H1 (cell line): ENCODE data around the gene GNG4. TPM values are rescaled to one million over a fixed set of nuclear protein-coding genes. Genes with fewer than 3 reads are reported as not detected.
A peak's percentile ranks its signal among the peaks of the same experiment; 100 is the strongest.

Experiments
- CTCF ChIA-PET: fragments of 300-600 bp; sonication (Branson Sonifier 250); formaldehyde crosslinking; loops from one replicate; lab custom pipeline; 2021; ENCODE audit not compliant: partially characterized antibody; lab: Charles Lee
- POLR2A ChIA-PET: fragments of 300-600 bp; sonication (Branson Sonifier 250); formaldehyde crosslinking; loops from one replicate; lab custom pipeline; 2021; ENCODE audit warnings: inconsistent platforms; ENCODE audit not compliant: partially characterized antibody; lab: Charles Lee
- DNase-seq, 2 experiments: peaks; one replicate each; pipeline versions ENCODE4 v3.0.0 to v3.0.0-alpha.2; 2010 to 2022; ENCODE audit warnings: low spot score in 2 of 2, low read depth in 1 of 2, mixed read lengths in 1 of 2
- FAIRE-seq: peaks from 2 replicates; lab custom pipeline; 2011; peaks lifted over from hg19 to GRCh38; lab: Jason Lieb, UNC
- H2AFZ ChIP-seq: 2 replicates; pipeline ENCODE4 v1.8.1; 2012; ENCODE audit warnings: low read length, inconsistent platforms
- H2AK5ac ChIP-seq: 2 replicates; pipeline ENCODE4 v1.6.1; 2013; ENCODE audit warnings: low read depth, low read length
- H2BK120ac ChIP-seq: replicated peaks from 2 replicates; pipeline ENCODE3; 2013; ENCODE audit warnings: low read depth, low read length, inconsistent platforms
- H2BK12ac ChIP-seq: 2 replicates; pipeline ENCODE4 v1.6.1; 2013; ENCODE audit warnings: low read depth, low read length
- H2BK15ac ChIP-seq: 2 replicates; pipeline ENCODE4 v1.6.1; 2013; ENCODE audit warnings: low read length
- H2BK20ac ChIP-seq: 2 replicates; pipeline ENCODE4 v1.6.1; 2013; ENCODE audit warnings: low read length
- H2BK5ac ChIP-seq: 2 replicates; pipeline ENCODE4 v1.6.1; 2013; ENCODE audit warnings: low read depth, low read length
- H3K14ac ChIP-seq: 2 replicates; pipeline ENCODE4 v1.6.1; 2013; ENCODE audit warnings: inconsistent platforms; ENCODE audit not compliant: insufficient read length
- H3K18ac ChIP-seq: 2 replicates; pipeline ENCODE4 v1.6.1; 2013; ENCODE audit warnings: low read length; ENCODE audit errors: extremely low read depth
- H3K23ac ChIP-seq: 2 replicates; pipeline ENCODE4 v1.6.1; 2013; ENCODE audit warnings: inconsistent platforms; ENCODE audit not compliant: insufficient read length
- H3K23me2 ChIP-seq: 2 replicates; pipeline ENCODE4 v1.6.1; 2013; ENCODE audit warnings: low read depth, low read length
- H3K27ac ChIP-seq: 2 replicates; pipeline ENCODE4 v1.6.1; 2011; ENCODE audit warnings: low read depth, low read length, inconsistent platforms
- H3K27me3 ChIP-seq, 4 experiments: replicated peaks in 1 of 4; 1 replicate in 1 of 4; 2 replicates in 3 of 4; pipeline versions ENCODE4 v1.6.1 to v1.8.1; 2011 to 2013; ENCODE audit warnings: low read length in 3 of 4, mild to moderate bottlenecking in 3 of 4, inconsistent platforms in 2 of 4, mixed read lengths in 2 of 4, moderate library complexity in 1 of 4; ENCODE audit not compliant: control insufficient read depth in 3 of 4, insufficient read depth in 3 of 4; ENCODE audit errors: extremely low read depth in 1 of 4
- H3K36me3 ChIP-seq, 4 experiments: 2 replicates each; pipeline versions ENCODE4 v1.6.1 to v1.8.1; 2011 to 2013; ENCODE audit warnings: mild to moderate bottlenecking in 4 of 4, low read length in 3 of 4, moderate library complexity in 2 of 4, control low read depth in 1 of 4, inconsistent platforms in 1 of 4; ENCODE audit not compliant: insufficient read depth in 4 of 4, control insufficient read depth in 2 of 4
- H3K4ac ChIP-seq: replicated peaks from 2 replicates; pipeline ENCODE3; 2013; ENCODE audit warnings: low read length, low read depth, mixed read lengths, inconsistent platforms; ENCODE audit not compliant: insufficient read length
- H3K4me1 ChIP-seq, 4 experiments: replicated peaks in 1 of 4; 1 replicate in 1 of 4; 2 replicates in 3 of 4; pipeline versions ENCODE4 v1.6.1 to v1.8.1; 2011 to 2013; ENCODE audit warnings: low read length in 3 of 4, inconsistent platforms in 2 of 4, mixed read lengths in 1 of 4; ENCODE audit not compliant: insufficient read depth in 4 of 4, control insufficient read depth in 3 of 4
- H3K4me2 ChIP-seq, 2 experiments: 2 replicates each; pipeline versions ENCODE4 v1.6.1 to v1.8.1; 2011 to 2013; ENCODE audit warnings: low read depth in 2 of 2, low read length in 2 of 2, control low read depth in 1 of 2, inconsistent platforms in 1 of 2, mild to moderate bottlenecking in 1 of 2; ENCODE audit not compliant: insufficient read depth in 1 of 2
- H3K4me3 ChIP-seq, 4 experiments: fragments of 200-600, 300-600 bp in 1 of 4; sonication (generic), shearing (Covaris generic), sonication (Bioruptor Twin) in 1 of 4; 2 replicates each; pipeline versions ENCODE4 v1.5.1 to v1.8.1; 2011 to 2016; ENCODE audit warnings: low read length in 4 of 4, low read depth in 3 of 4, control low read depth in 2 of 4, inconsistent platforms in 2 of 4, mild to moderate bottlenecking in 2 of 4, mixed read lengths in 1 of 4, moderate library complexity in 1 of 4; ENCODE audit not compliant: insufficient read depth in 2 of 4; ENCODE audit errors: extremely low read depth in 1 of 4
- H3K56ac ChIP-seq: replicated peaks from 2 replicates; pipeline ENCODE3; 2013; ENCODE audit warnings: low read depth, mild to moderate bottlenecking, mixed read lengths, low read length, inconsistent platforms; ENCODE audit not compliant: insufficient read length
- H3K79me1 ChIP-seq: 2 replicates; pipeline ENCODE4 v1.6.1; 2013; ENCODE audit warnings: low read depth, low read length, control low read depth
- H3K79me2 ChIP-seq, 2 experiments: 2 replicates each; pipeline versions ENCODE4 v1.6.1 to v1.8.1; 2012 to 2013; ENCODE audit warnings: low read length in 2 of 2, mild to moderate bottlenecking in 2 of 2, inconsistent platforms in 1 of 2; ENCODE audit not compliant: insufficient read depth in 2 of 2, control insufficient read depth in 1 of 2
- H3K9ac ChIP-seq, 4 experiments: replicated peaks in 1 of 4; 1 replicate in 1 of 4; 2 replicates in 3 of 4; pipeline versions ENCODE4 v1.6.1 to v1.8.1; 2011 to 2013; ENCODE audit warnings: low read depth in 3 of 4, low read length in 3 of 4, control low read depth in 2 of 4, mild to moderate bottlenecking in 2 of 4, moderate library complexity in 2 of 4, inconsistent platforms in 1 of 4; ENCODE audit errors: extremely low read depth in 1 of 4
- H3K9me3 ChIP-seq, 2 experiments: 2 replicates each; pipeline versions ENCODE4 v1.6.1 to v1.8.1; 2012 to 2013; ENCODE audit warnings: mild to moderate bottlenecking in 2 of 2, moderate library complexity in 2 of 2, control low read depth in 1 of 2, inconsistent platforms in 1 of 2, low read depth in 1 of 2, low read length in 1 of 2, mixed read lengths in 1 of 2; ENCODE audit not compliant: insufficient read depth in 2 of 2
- H4K20me1 ChIP-seq, 2 experiments: replicated peaks in 1 of 2; 2 replicates each; pipeline versions ENCODE3 to v1.8.1; 2011 to 2013; ENCODE audit warnings: inconsistent platforms in 2 of 2, low read length in 2 of 2, mild to moderate bottlenecking in 1 of 2; ENCODE audit not compliant: insufficient read depth in 2 of 2, control insufficient read depth in 1 of 2
- H4K5ac ChIP-seq: 2 replicates; pipeline ENCODE4 v1.6.1; 2013; ENCODE audit warnings: low read length, low read depth, mixed read lengths, inconsistent platforms; ENCODE audit not compliant: insufficient read length
- H4K8ac ChIP-seq: 2 replicates; pipeline ENCODE4 v1.8.0; 2013; ENCODE audit warnings: mild to moderate bottlenecking, moderate library complexity, low read length, inconsistent platforms; ENCODE audit not compliant: insufficient read depth; ENCODE audit errors: extremely low read depth
- H4K91ac ChIP-seq: replicated peaks from 2 replicates; pipeline ENCODE3; 2013; ENCODE audit warnings: low read length, mixed read lengths, inconsistent platforms; ENCODE audit not compliant: insufficient read length
- KDM1A ChIP-seq: fragments of 200-600, 300-600 bp; sonication (generic); IDR thresholded peaks from 2 replicates; pipeline ENCODE4 v1.7.1; 2016; ENCODE audit warnings: mild to moderate bottlenecking, low read length, borderline replicate concordance
- PHF8 ChIP-seq: fragments of 200-600 bp; sonication (generic); conservative IDR thresholded peaks from 2 replicates; pipeline ENCODE4 v1.7.1; 2012; ENCODE audit warnings: low read depth, mild to moderate bottlenecking, inconsistent platforms, low read length, moderate library complexity
- RAD21 ChIP-seq, 2 experiments: IDR thresholded peaks in 1 of 2; conservative IDR thresholded peaks in 1 of 2; 2 replicates each; pipeline ENCODE4 v1.6.1; 2011; ENCODE audit warnings: low read depth in 2 of 2, low read length in 2 of 2, improper control_type of control experiment in 1 of 2, inconsistent platforms in 1 of 2, mild to moderate bottlenecking in 1 of 2, moderate library complexity in 1 of 2
- WGBS, 2 experiments: shearing (Covaris generic) in 1 of 2; methylation state at CpG; one replicate each; pipeline versions ENCODE4 v1.1.6 to v1.1.7; 2013 to 2015; ENCODE audit warnings: low lambda C conversion rate in 2 of 2, mixed read lengths in 2 of 2, inconsistent platforms in 1 of 2, low coverage in 1 of 2, missing lambda C conversion rate in 1 of 2; ENCODE audit not compliant: insufficient replicate concordance in 2 of 2, insufficient coverage in 1 of 2, insufficient read length in 1 of 2; ENCODE audit errors: extremely low coverage in 1 of 2, missing lambda C conversion rate in 1 of 2; 5-methylcytosine and 5-hydroxymethylcytosine counted together
- polyA plus RNA-seq, 7 experiments: library from polyadenylated mRNA; depleted of rRNA in 3 of 7; stranded (reverse) in 5 of 7; unstranded in 2 of 7; fragments of >200 nt in 5 of 7; fragments of 200-250 nt in 2 of 7; gene quantifications; 1 replicate in 5 of 7; 2 replicates in 1 of 7; 4 replicates in 1 of 7; pipeline versions ENCODE4 v1.2.1 to v1.2.3, GENCODE V29; 2011 to 2013; ENCODE audit warnings: missing spikeins in 2 of 7, mixed read lengths in 2 of 7
- total RNA-seq: library from RNA; stranded (reverse); fragmentation: NEBNext Ultra II Directional; extraction: Animal tissue kit (Norgen Biotek cat#: 25700); gene quantifications from 2 replicates; pipeline ENCODE4 v1.2.1, GENCODE V29; 2021
- TF ChIP-seq, protein P1 (sequence below), 3 experiments: IDR thresholded peaks; 1 replicate in 2 of 3; 2 replicates in 1 of 3; pipeline versions ENCODE4 v1.5.1 to v1.6.1; 2011; ENCODE audit warnings: low read length in 3 of 3, mild to moderate bottlenecking in 3 of 3, inconsistent platforms in 2 of 3, low read depth in 1 of 3, moderate library complexity in 1 of 3; ENCODE audit not compliant: insufficient read depth in 1 of 3; ENCODE audit errors: control extremely low read depth in 1 of 3
- TF ChIP-seq, protein P2 (sequence below): IDR thresholded peaks from 2 replicates; pipeline ENCODE4 v1.6.1; 2011; ENCODE audit warnings: low read depth, mild to moderate bottlenecking, low read length; ENCODE audit not compliant: insufficient read depth

Gene GNG4
- total and polyA plus RNA-seq, 2 of the 8 experiments (the other 6 are each of a cell fraction or from before 2014, with no cell fraction given): 95.5 to 96.8 TPM

DNA sequence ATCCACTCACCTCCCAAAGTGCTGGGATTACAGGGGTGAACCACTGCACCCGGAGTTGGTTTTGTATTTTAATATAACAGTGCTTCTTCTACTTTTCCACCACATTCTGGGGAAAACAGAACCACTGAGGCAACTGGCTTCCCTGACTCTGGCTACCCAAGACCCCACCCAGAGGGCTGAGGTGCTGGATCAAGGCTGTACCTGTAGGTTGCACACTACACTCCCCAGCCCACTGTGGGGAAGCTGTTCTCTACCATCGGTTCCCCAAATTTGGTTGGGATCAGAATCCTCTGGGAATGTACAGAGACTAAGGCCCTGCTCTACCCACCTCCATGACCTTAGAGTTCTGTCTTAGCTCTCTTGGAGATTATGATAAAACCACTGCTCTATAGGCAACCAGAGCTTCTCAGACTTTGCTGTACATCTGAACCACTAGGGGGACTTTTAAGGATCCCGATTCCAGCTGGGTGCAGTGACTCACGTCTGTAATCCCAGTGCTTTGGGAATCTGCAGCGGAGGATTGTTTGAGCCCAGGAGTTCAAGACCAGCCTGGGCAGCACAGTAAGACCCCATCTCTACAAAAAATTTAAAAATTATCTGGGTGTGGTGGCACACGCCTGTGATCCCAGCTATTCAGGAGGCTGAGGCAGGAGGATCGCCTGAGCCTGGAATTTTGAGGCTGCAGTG lies 51.6 kb downstream of the GNG4 start:
- Histone ChIP-seq H3K4me1 (peaks cover 0 to 9% (median 0%) of the 10 kb centered on the region in 4 experiments; a peak in 2 of 7 replicates), H3K23me2 (no peaks in the 10 kb centered on the region), H3K23ac (no peak overlapping the region), H3K4me2 (no peak overlapping the region), H2BK20ac (no peak overlapping the region), H3K27me3 (no peaks in the 10 kb centered on the region), H3K9ac (no peak overlapping the region), H3K79me1 (peaks cover 2% of the 10 kb centered on the region; the same call in 1 of the 2 replicates), H2BK120ac (no peak overlapping the region), H4K8ac (no peak overlapping the region), H3K36me3 (peaks cover 0 to 5% (median 1%) of the 10 kb centered on the region in 4 experiments; a peak in 2 of 8 replicates), H4K91ac (no peak overlapping the region), H2BK5ac (no peak overlapping the region), H3K9me3 (no peaks in the 10 kb centered on the region), H2AK5ac (no peak overlapping the region), H3K18ac (no peak overlapping the region), H3K4ac (no peak overlapping the region), H3K27ac (no peak overlapping the region), H4K5ac (no peak overlapping the region), H4K20me1 (peaks cover 6 to 7% of the 10 kb centered on the region in 2 experiments), H2AFZ (no peak overlapping the region), H3K4me3 (no peak overlapping the region), H2BK12ac (no peak overlapping the region), H2BK15ac (no peak overlapping the region), H3K14ac (no peak overlapping the region), H3K56ac (no peak overlapping the region), H3K79me2 (no peaks in the 10 kb centered on the region)
- POLR2A ChIA-PET: interaction anchor here (0.6 to 1.4 kb wide), 2 partner anchors 133 to 492 kb away, joined by 3 read pairs; no protein-coding TSS in a partner anchor
- WGBS, 2 experiments: 94% methylated on average over 7 of the region's 7 CpGs; no CpG with 5 or more reads in 1 of the 2 experiments
- no peak for FAIRE-seq
- TF ChIP-seq KDM1A: peak; percentile 30; the same call in 1 of the 2 replicates
- no peak for TF ChIP-seq PHF8
- peak in 1 of 2 experiments; percentile 34; a peak in 2 of 4 replicates for TF ChIP-seq RAD21 (IDR thresholded peaks at IDR 0.05 in 1 of 2, conservative IDR thresholded peaks at IDR 0.05 in 1 of 2; ENCODE audit: low read depth in 2 of 2, low read length in 2 of 2)
- TF ChIP-seq, protein P1, sequence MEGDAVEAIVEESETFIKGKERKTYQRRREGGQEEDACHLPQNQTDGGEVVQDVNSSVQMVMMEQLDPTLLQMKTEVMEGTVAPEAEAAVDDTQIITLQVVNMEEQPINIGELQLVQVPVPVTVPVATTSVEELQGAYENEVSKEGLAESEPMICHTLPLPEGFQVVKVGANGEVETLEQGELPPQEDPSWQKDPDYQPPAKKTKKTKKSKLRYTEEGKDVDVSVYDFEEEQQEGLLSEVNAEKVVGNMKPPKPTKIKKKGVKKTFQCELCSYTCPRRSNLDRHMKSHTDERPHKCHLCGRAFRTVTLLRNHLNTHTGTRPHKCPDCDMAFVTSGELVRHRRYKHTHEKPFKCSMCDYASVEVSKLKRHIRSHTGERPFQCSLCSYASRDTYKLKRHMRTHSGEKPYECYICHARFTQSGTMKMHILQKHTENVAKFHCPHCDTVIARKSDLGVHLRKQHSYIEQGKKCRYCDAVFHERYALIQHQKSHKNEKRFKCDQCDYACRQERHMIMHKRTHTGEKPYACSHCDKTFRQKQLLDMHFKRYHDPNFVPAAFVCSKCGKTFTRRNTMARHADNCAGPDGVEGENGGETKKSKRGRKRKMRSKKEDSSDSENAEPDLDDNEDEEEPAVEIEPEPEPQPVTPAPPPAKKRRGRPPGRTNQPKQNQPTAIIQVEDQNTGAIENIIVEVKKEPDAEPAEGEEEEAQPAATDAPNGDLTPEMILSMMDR (IDR thresholded peaks at IDR 0.05; ENCODE audit: control extremely low read depth in 1 of 3, insufficient read depth in 1 of 3, low read depth in 1 of 3, low read length in 3 of 3): peak in 2 of 3 experiments; percentile 25 to 48; a peak in 3 of 4 replicates
- TF ChIP-seq, protein P2, sequence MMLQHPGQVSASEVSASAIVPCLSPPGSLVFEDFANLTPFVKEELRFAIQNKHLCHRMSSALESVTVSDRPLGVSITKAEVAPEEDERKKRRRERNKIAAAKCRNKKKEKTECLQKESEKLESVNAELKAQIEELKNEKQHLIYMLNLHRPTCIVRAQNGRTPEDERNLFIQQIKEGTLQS: 0 out of 2 replicates have a peak, but pooled peaks have one; percentile 19
- no peak for DNase-seq
- CTCF ChIA-PET: interaction anchor here (0.7 to 13.2 kb wide), 24 partner anchors 7 to 363 kb away, joined by 3 to 193 read pairs (median 6); no protein-coding TSS in a partner anchor
